SK-N-SH (cell line): ENCODE measurements around the gene PLEKHA8. TPM values are rescaled to one million over a fixed set of nuclear protein-coding genes. Genes with fewer than 3 reads are reported as not detected.

Experiments
- CTCF ChIA-PET: fragments of 300-600, 350-600 bp; formaldehyde crosslinking; extraction: SDS; loops from one replicate; lab custom pipeline; 2021; lab: Yijun Ruan, JAX
- POLR2A ChIA-PET: fragments of 350-600 bp; sonication (Branson Sonifier 250); formaldehyde crosslinking; extraction: SDS; loops from one replicate; lab custom pipeline; 2020; ENCODE audit warnings: antibody characterized with exemption, inconsistent platforms; lab: Yijun Ruan, JAX
- DNase-seq: peaks from one replicate; pipeline ENCODE4 v3.0.0; 2012
- H2AFZ ChIP-seq: fragments of 200-600 bp; sonication (generic); 2 replicates; pipeline ENCODE4 v1.8.1; 2016; ENCODE audit warnings: antibody characterized with exemption, mild to moderate bottlenecking, low read depth
- H3F3A ChIP-seq: fragments of 200-600 bp; sonication (generic); replicated peaks from 2 replicates; pipeline ENCODE3; 2016; ENCODE audit warnings: antibody characterized with exemption, mild to moderate bottlenecking; ENCODE audit not compliant: insufficient read depth
- H3K27ac ChIP-seq, 2 experiments: fragments of 200-500 bp in 1 of 2; fragments of 200-600 bp in 1 of 2; sonication (Bioruptor generic) in 1 of 2; sonication (generic), shearing (Covaris generic) in 1 of 2; 2 replicates each; pipeline versions ENCODE4 v1.5.1 to v1.6.1; 2014 to 2016; ENCODE audit warnings: low read depth in 2 of 2, inconsistent platforms in 1 of 2, low read length in 1 of 2, mild to moderate bottlenecking in 1 of 2, mixed read lengths in 1 of 2
- H3K27me3 ChIP-seq: fragments of 200-600 bp; sonication (generic), shearing (Covaris generic); 2 replicates; pipeline ENCODE4 v1.6.1; 2016; ENCODE audit warnings: mixed run types; ENCODE audit not compliant: insufficient read depth
- H3K36me3 ChIP-seq, 2 experiments: fragments of 200-500 bp in 1 of 2; fragments of 200-600 bp in 1 of 2; sonication (Bioruptor generic) in 1 of 2; sonication (generic) in 1 of 2; replicated peaks in 1 of 2; 2 replicates each; pipeline versions ENCODE3 to v1.5.1; 2014 to 2016; ENCODE audit warnings: low read length in 1 of 2, mild to moderate bottlenecking in 1 of 2; ENCODE audit not compliant: insufficient read depth in 2 of 2, control insufficient read depth in 1 of 2
- H3K4me1 ChIP-seq, 2 experiments: fragments of 200-500 bp in 1 of 2; fragments of 200-600 bp in 1 of 2; sonication (Bioruptor generic) in 1 of 2; sonication (generic), shearing (Covaris generic) in 1 of 2; 2 replicates each; pipeline versions ENCODE4 v1.5.1 to v1.6.1; 2014 to 2016; ENCODE audit warnings: low read depth in 1 of 2, low read length in 1 of 2, mixed run types in 1 of 2; ENCODE audit not compliant: insufficient read depth in 2 of 2, control insufficient read depth in 1 of 2
- H3K4me2 ChIP-seq: fragments of 200-600 bp; sonication (generic), shearing (Covaris generic); 2 replicates; pipeline ENCODE4 v1.6.1; 2017; ENCODE audit warnings: mixed run types
- H3K4me3 ChIP-seq, 2 experiments: fragments of 200-500 bp in 1 of 2; fragments of 200-600 bp in 1 of 2; sonication (Bioruptor generic) in 1 of 2; sonication (generic), shearing (Covaris generic) in 1 of 2; 2 replicates each; pipeline versions ENCODE4 v1.5.1 to v1.8.1; 2014 to 2016; ENCODE audit warnings: low read depth in 2 of 2, inconsistent platforms in 1 of 2, low read length in 1 of 2, mild to moderate bottlenecking in 1 of 2, mixed read lengths in 1 of 2, moderate library complexity in 1 of 2
- H3K79me2 ChIP-seq: fragments of 200-600 bp; sonication (generic); 2 replicates; pipeline ENCODE4 v1.8.1; 2017; ENCODE audit warnings: mild to moderate bottlenecking; ENCODE audit not compliant: insufficient read depth
- H3K9ac ChIP-seq: fragments of 200-600 bp; sonication (generic); 2 replicates; pipeline ENCODE4 v1.6.1; 2017; ENCODE audit warnings: mixed run types
- H3K9me2 ChIP-seq: fragments of 200-600 bp; sonication (generic); 2 replicates; pipeline ENCODE4 v1.6.1; 2017; ENCODE audit warnings: mixed run types
- H3K9me3 ChIP-seq: fragments of 200-600 bp; sonication (generic); 2 replicates; pipeline ENCODE4 v1.6.1; 2017; ENCODE audit warnings: mixed run types, mild to moderate bottlenecking, moderate library complexity
- H4K20me1 ChIP-seq: fragments of 200-600 bp; sonication (generic); 2 replicates; pipeline ENCODE4 v1.6.1; 2017; ENCODE audit warnings: mild to moderate bottlenecking, mixed run types; ENCODE audit not compliant: insufficient read depth
- FOXM1 ChIP-seq: IDR thresholded peaks from 2 replicates; pipeline ENCODE4 v1.4.0; 2012; ENCODE audit warnings: low read depth, mild to moderate bottlenecking
- GABPA ChIP-seq: IDR thresholded peaks from 2 replicates; pipeline ENCODE4 v1.4.0; 2012; ENCODE audit warnings: low read depth, mild to moderate bottlenecking
- GATA2 ChIP-seq: sonication (generic); formaldehyde crosslinking; IDR thresholded peaks from 2 replicates; pipeline ENCODE4 v1.5.0; 2020; ENCODE audit warnings: mild to moderate bottlenecking, missing genetic modification reagents
- MEF2A ChIP-seq: IDR thresholded peaks from 2 replicates; pipeline ENCODE4 v1.4.0; 2012; ENCODE audit warnings: low read depth, borderline replicate concordance
- NRF1 ChIP-seq: IDR thresholded peaks from 2 replicates; pipeline ENCODE4 v1.6.1; 2012; ENCODE audit warnings: low read depth, mild to moderate bottlenecking, low read length
- POLR2AphosphoS5 ChIP-seq: IDR thresholded peaks from 2 replicates; pipeline ENCODE4 v1.6.1; 2012; ENCODE audit warnings: low read depth, low read length
- RAD21 ChIP-seq: IDR thresholded peaks from 2 replicates; pipeline ENCODE4 v1.6.1; 2012; ENCODE audit warnings: mild to moderate bottlenecking, low read length
- RFX5 ChIP-seq: IDR thresholded peaks from 2 replicates; pipeline ENCODE4 v1.6.1; 2012; ENCODE audit warnings: mild to moderate bottlenecking, improper control_type of control experiment, low read length
- RXRA ChIP-seq: IDR thresholded peaks from 2 replicates; pipeline ENCODE4 v1.4.0; 2012; ENCODE audit warnings: low read depth, mild to moderate bottlenecking, borderline replicate concordance
- SIN3A ChIP-seq: IDR thresholded peaks from 2 replicates; pipeline ENCODE4 v1.6.1; 2012; ENCODE audit warnings: low read depth, mild to moderate bottlenecking, low read length, moderate library complexity, borderline replicate concordance
- SMC3 ChIP-seq: IDR thresholded peaks from 2 replicates; pipeline ENCODE4 v1.6.1; 2012; ENCODE audit warnings: low read depth, low read length, improper control_type of control experiment
- WGBS: methylation state at CpG from one replicate; pipeline ENCODE4 v1.1.6; 2017; ENCODE audit warnings: low lambda C conversion rate; 5-methylcytosine and 5-hydroxymethylcytosine counted together
- polyA plus RNA-seq, 3 experiments: library from polyadenylated mRNA; depleted of rRNA; stranded (reverse); fragments of >200 nt; gene quantifications; 2 replicates each; pipeline ENCODE4 v1.2.3, GENCODE V29; 2012
- TF ChIP-seq, protein P1 (sequence below): fragments of 200-600 bp; sonication (generic); IDR thresholded peaks from 2 replicates; pipeline ENCODE4 v1.6.1; 2017; ENCODE audit warnings: antibody characterized with exemption, mild to moderate bottlenecking, moderate library complexity
- TF ChIP-seq, protein P2 (sequence below): fragments of 150-350 bp; IDR thresholded peaks from 2 replicates; pipeline ENCODE4 v1.6.1; 2016; ENCODE audit warnings: mild to moderate bottlenecking, low read depth, low read length
- TF ChIP-seq, protein P3 (sequence below): IDR thresholded peaks from 2 replicates; pipeline ENCODE4 v1.4.0; 2012; ENCODE audit warnings: low read depth
- TF ChIP-seq, protein P4 (sequence below): IDR thresholded peaks from 2 replicates; pipeline ENCODE4; 2012
- TF ChIP-seq, protein P5 (sequence below): fragments of 150-350 bp; IDR thresholded peaks from 2 replicates; pipeline ENCODE4 v1.6.1; 2017; ENCODE audit warnings: antibody characterized with exemption, low read length, low read depth, borderline replicate concordance

PLEKHA8 gene
- polyA plus RNA-seq, 1 of the 3 experiments (the other 2 are of a cell fraction), result 4.9 TPM

DNA sequence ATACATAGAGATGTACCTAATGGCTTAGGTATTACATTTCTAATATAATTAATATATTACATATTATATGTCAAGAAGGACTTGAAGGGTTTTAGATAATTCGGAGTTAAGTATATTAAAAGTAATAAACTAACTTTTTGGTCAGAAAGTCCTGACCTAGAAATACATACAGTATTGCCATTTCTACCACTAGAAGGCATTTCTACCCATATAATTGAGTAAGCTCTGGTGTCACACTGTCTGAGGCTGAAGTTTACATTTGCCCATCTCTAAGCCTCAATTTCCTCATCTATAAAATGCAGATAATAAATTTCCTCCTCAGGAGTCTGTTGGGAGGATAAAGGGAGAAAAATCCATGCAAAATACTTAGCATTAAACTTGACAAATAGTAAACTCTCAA is 8.8 kb upstream of the PLEKHA8 start:
- POLR2A ChIA-PET, result no interaction called here
- H3K9me2 ChIP-seq, result no peaks in the 10 kb centered on the region
- no peak for TF ChIP-seq SIN3A
- TF ChIP-seq RAD21, result peak; percentile 28; the same call in 1 of the 2 replicates
- TF ChIP-seq, protein P1, sequence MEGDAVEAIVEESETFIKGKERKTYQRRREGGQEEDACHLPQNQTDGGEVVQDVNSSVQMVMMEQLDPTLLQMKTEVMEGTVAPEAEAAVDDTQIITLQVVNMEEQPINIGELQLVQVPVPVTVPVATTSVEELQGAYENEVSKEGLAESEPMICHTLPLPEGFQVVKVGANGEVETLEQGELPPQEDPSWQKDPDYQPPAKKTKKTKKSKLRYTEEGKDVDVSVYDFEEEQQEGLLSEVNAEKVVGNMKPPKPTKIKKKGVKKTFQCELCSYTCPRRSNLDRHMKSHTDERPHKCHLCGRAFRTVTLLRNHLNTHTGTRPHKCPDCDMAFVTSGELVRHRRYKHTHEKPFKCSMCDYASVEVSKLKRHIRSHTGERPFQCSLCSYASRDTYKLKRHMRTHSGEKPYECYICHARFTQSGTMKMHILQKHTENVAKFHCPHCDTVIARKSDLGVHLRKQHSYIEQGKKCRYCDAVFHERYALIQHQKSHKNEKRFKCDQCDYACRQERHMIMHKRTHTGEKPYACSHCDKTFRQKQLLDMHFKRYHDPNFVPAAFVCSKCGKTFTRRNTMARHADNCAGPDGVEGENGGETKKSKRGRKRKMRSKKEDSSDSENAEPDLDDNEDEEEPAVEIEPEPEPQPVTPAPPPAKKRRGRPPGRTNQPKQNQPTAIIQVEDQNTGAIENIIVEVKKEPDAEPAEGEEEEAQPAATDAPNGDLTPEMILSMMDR, result peak; percentile 43
- TF ChIP-seq, all 33 proteins: peak for 2
- Histone ChIP-seq H2AFZ (no peak overlapping the region), H3K4me1 (no peaks in the 10 kb centered on the region), H3K4me2 (no peak overlapping the region), H3K27me3 (no peaks in the 10 kb centered on the region), H3K9me3 (no peaks in the 10 kb centered on the region), H3F3A (peaks cover 5% of the 10 kb centered on the region), H3K27ac (no peak overlapping the region), H3K79me2 (peaks cover 27% of the 10 kb centered on the region), H3K4me3 (no peak overlapping the region), H3K36me3 (peaks cover 24 to 32% of the 10 kb centered on the region in 2 experiments), H3K9ac (no peak overlapping the region), H4K20me1 (no peaks in the 10 kb centered on the region)
- WGBS, result 93% methylated on average over 1 of the region's 1 CpG
- DNase-seq, result no peak
- CTCF ChIA-PET, result interaction anchor here (0.9 to 2.0 kb wide), 3 partner anchors 44 to 145 kb away, joined by 3 to 5 read pairs (median 5); no protein-coding TSS in a partner anchor

DNA sequence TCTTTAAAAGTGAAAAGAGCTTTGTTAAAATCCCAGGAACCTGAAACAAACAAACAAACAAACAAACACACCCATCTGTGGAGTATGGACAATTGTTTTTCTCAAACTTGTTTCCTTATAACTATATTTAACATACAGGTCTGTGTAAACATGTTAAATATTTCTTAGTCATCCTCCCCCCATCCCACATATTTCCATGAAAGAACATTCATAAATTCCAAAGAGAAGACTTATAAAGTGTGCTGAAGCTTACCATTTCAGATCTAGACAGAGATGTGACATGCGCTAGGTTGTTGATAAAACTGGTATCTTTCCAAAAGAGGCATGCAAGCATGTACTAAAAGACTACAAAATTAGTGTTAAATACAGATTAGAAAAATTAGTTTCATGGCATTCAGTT is 8.3 kb upstream of the PLEKHA8 start:
- Histone ChIP-seq H3F3A (peaks cover 5% of the 10 kb centered on the region), H3K4me1 (peaks cover 0 to 2% of the 10 kb centered on the region in 2 experiments; a peak in 2 of 4 replicates), H3K36me3 (peaks cover 19 to 26% of the 10 kb centered on the region in 2 experiments), H2AFZ (no peak overlapping the region), H3K79me2 (peaks cover 33% of the 10 kb centered on the region), H3K4me3 (no peak overlapping the region), H3K9ac (no peak overlapping the region), H3K4me2 (no peak overlapping the region), H4K20me1 (no peaks in the 10 kb centered on the region), H3K27ac (no peak overlapping the region), H3K9me3 (no peaks in the 10 kb centered on the region), H3K27me3 (no peaks in the 10 kb centered on the region), H3K9me2 (no peaks in the 10 kb centered on the region)
- POLR2A ChIA-PET, result no interaction called here
- no peak for DNase-seq
- CTCF ChIA-PET, result interaction anchor here (0.9 to 2.0 kb wide), 3 partner anchors 43 to 145 kb away, joined by 3 to 5 read pairs (median 5); no protein-coding TSS in a partner anchor
- WGBS, result 96% methylated on average over 1 of the region's 1 CpG
- no peak for TF ChIP-seq GABPA
- no peak for TF ChIP-seq SMC3
- no peak for TF ChIP-seq MEF2A
- no peak for TF ChIP-seq FOXM1
- no peak for TF ChIP-seq RXRA
- TF ChIP-seq, protein P2, sequence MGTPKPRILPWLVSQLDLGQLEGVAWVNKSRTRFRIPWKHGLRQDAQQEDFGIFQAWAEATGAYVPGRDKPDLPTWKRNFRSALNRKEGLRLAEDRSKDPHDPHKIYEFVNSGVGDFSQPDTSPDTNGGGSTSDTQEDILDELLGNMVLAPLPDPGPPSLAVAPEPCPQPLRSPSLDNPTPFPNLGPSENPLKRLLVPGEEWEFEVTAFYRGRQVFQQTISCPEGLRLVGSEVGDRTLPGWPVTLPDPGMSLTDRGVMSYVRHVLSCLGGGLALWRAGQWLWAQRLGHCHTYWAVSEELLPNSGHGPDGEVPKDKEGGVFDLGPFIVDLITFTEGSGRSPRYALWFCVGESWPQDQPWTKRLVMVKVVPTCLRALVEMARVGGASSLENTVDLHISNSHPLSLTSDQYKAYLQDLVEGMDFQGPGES, result no peak
- no peak for TF ChIP-seq GATA2 (CRISPR knock-in tag)
- TF ChIP-seq NRF1, result no peak
- TF ChIP-seq, protein P3, sequence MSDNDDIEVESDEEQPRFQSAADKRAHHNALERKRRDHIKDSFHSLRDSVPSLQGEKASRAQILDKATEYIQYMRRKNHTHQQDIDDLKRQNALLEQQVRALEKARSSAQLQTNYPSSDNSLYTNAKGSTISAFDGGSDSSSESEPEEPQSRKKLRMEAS, result no peak
- TF ChIP-seq, protein P4, sequence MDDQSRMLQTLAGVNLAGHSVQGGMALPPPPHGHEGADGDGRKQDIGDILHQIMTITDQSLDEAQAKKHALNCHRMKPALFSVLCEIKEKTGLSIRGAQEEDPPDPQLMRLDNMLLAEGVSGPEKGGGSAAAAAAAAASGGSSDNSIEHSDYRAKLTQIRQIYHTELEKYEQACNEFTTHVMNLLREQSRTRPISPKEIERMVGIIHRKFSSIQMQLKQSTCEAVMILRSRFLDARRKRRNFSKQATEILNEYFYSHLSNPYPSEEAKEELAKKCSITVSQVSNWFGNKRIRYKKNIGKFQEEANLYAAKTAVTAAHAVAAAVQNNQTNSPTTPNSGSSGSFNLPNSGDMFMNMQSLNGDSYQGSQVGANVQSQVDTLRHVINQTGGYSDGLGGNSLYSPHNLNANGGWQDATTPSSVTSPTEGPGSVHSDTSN, result no peak
- no peak for TF ChIP-seq POLR2AphosphoS5
- no peak for TF ChIP-seq RAD21
- TF ChIP-seq, protein P5, sequence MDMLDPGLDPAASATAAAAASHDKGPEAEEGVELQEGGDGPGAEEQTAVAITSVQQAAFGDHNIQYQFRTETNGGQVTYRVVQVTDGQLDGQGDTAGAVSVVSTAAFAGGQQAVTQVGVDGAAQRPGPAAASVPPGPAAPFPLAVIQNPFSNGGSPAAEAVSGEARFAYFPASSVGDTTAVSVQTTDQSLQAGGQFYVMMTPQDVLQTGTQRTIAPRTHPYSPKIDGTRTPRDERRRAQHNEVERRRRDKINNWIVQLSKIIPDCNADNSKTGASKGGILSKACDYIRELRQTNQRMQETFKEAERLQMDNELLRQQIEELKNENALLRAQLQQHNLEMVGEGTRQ, result no peak
- no peak for TF ChIP-seq RFX5
- TF ChIP-seq, protein P1, result no peak
- TF ChIP-seq, all 33 proteins: peak for 0
